ENCODE measurements around the gene LRP1B.

The LRP1B gene

DNA sequence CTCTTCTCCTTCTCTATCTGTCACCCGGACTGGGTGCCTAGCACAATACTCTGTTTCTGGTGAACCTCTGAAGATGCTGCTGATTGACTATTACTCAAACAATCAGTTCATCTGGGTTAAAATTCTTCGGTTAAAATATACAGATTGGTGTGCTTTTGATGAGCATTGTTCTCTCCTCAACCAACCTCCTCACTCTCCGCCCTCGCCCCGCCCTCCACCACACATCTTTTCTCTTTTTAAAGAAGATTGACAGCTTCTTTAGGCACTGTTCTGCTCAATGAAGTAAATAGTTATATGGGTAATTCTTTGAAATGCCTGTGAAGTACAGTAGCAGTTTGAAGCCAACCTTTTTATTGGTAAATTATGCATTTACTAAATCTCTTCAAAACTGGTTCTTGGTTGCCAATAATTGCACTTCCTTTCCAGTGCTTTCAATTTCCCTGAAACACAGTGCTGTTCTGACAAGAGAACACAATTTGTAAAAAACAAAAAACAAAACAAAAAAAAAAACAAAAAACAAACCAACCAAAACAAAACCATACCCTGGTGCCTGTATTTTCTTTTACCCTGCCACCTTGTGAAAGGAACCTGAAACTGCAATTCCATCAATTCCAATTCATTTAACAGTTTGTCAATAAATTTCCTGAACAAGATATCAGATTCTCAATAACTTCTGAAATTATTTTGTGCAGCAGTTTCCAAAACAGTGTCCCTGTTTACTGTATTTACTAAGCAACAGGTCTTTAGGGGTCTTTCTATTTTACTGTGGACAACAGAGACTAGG, 188.6 kb downstream of the LRP1B start:
- DNase-seq, result no peak

DNA sequence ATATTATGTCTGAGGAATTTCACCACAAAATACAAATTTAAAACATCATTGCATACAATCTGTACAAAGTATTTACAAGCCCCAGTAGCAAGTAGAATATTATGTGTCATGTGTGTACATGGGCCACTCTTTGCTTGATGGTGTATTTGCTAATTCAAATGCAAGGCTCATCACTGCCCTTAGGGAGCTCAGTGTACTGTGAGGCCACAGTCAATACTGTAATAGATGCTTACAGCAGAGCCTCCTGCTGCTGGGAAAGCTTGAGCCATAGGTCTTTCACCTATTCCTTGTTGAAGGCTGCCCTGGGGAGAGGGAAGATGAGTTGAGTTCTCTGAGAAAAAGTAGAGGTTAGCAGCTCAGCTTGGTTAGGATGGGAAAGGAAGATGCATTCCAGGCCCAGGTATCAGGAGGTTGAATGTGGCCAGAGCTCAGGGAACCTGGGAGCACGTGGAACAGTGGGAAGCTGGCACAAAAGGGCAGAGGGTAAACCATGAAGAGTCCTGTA, 189.6 kb downstream of the LRP1B start:
- DNase-seq, result no peak

DNA sequence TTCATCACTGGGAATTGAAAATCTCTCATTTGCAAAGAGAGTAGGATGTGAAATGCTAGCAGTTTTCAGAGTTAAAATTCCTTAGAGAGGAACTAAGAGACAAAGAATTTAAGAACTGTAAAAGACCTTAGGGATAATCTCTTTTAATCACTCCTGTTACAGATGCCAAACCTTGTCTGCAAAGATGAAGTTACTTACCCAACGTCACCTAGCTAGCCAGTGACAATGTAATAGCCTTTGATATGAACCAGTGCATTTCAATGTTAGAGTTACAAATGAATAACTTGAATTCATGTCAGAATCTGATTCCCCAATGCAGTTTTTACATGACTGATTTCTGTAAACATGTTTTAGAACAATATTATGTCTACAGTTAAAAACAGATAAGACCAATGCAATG, 190.1 kb downstream of the LRP1B start:
- DNase-seq, result no peak

DNA sequence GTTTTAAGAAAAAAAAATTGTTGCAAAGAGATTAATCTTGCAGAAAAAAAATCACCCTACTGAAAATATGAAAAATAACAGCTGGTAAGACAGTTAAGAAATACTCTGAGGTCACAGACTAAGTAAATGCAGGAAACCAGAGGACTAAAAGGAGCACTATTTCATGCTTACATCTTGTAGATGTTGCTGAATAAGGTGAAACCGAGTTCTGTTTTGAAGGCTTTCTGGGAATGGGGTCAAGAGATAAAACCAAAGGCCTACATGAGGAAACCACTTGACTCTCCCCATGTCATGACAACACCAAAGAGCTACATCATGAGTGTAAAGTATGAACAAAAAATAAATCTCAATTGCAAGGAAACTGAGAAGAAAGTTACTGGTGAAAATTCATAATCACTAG, 197.6 kb downstream of the LRP1B start:
- DNase-seq, result no peak

DNA sequence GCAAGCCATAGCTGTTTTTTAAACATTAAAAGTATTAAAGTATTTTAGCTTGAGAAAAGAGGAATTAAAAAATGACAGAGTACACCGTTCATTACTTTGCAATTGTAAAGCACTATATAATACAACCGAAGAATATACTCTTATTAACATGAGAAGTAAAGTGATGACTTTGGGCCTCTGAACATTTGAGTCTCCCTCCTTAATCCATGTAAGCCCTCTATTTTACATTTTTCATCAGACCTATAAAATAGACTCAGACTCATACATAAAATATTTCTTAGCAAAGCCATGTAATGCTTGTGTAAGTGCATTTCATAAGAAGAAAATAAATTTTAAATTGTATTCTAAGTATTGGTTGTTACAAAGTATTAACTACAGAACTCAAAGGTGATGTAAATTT, 198.6 kb downstream of the LRP1B start:
- DNase-seq, result no peak

DNA sequence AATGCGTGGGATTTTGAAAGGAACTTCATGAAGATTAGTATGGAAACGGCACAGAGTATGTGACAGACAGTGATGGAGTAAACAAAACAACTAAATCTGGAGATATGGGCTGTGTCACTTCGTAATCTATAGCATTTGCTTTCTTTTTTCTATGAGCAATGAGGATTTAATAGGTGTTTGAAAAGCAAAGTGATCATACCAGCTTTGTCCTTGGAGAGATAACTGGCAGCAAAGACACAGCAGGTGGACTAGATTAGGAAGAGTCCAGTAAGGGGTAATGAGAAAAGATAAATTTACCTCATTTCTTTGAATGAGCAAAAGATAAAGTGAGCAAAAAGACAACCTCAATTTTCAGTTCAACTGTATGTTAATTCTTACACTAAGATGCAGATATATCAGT, 199.0 kb downstream of the LRP1B start:
- DNase-seq, result no peak

DNA sequence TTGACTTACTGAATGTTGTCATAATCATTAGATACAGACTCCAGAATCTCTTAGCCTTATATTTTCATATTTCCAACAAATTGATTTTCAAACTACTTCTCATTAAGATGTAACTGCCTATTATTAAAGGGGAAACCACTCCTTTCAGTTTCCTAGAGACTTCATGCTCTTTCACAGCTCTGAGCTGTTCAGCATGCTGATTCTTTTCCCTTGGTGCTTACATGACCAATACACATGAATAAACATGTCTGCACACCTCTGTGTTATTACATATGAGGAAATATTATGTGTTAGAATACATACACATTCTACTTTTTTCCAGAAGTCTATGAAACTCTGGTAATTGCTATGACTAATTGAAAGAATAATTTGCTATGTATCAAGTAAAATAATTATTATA, 200.0 kb downstream of the LRP1B start:
- no peak for DNase-seq

DNA sequence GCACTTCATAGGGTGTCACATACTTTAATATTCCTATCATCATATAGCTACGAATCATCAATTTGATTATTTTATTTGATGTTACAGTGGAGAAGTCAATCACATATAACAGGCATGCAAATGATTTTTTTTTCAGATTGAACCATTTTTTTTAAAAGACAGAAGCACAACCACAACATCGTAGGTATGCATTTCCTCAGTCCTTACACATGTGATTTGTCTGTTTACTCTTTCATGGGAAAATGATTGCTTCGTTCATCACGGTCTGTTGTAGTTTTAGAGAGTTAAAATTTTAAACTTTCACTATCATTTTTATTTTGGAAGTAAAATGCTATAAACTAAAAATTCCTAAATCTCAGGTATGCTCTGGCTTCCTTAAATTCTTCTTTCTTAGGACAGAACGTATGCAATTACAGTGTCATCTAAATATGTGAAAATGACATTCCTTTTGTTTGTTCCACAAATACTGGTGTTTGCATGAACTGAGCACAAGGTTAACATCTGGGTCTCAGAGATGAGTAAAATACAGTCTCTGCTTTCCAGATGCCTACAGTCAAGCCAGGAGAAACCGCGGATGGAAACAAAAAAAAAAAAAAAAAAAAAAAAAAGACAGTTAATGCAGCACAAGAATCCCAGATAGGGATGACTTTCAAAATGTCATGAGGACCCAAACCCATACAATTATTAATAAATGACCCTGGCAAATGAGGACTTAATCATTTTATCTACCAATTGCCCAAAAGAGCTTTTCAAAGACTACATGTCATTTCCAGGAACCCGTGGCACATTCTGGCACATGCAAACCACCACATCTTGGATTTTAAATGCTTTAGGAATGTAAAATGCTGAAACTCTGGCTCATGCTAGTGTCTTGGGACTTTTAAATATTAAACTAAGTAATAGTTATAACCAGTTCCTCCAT, 201.2 kb downstream of the LRP1B start:
- DNase-seq, result no peak

DNA sequence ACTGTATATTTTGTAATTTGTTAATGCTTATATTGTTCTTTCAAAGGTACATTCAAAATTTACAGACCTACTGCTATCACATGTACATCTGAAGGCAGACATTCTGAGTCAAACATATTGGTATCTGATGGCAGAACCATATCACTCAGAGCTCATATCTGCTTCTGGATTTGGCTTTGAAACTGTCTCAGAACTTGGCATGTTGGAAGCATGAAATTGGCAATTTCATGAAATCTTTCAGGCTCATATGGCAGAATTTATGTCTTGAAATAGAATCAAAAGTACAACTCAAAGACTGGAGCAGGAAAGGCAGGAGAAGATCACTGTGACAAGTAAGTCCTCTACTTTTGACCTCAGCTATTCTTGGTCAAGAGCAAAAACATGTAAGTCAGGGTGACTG, 202.3 kb downstream of the LRP1B start:
- DNase-seq, result no peak

DNA sequence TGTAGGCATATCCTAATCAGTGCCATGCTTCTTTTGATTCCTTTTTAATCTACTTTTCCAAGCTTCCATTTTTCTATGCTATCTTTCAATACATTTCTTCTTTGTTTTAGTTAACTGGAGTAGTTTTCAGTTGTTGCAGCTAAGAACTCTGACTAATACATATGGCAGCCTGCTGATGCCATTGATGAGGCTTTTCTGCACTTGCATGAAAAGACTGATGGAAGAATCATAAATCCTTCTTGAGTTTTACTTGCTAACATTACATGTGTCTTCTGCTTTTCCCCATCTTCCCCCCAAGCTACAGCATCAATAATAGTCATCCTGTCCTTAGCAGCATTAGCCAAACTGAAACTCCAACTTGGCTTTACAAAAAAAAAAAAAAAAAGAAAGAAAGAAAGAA, 203.3 kb downstream of the LRP1B start:
- no peak for DNase-seq

DNA sequence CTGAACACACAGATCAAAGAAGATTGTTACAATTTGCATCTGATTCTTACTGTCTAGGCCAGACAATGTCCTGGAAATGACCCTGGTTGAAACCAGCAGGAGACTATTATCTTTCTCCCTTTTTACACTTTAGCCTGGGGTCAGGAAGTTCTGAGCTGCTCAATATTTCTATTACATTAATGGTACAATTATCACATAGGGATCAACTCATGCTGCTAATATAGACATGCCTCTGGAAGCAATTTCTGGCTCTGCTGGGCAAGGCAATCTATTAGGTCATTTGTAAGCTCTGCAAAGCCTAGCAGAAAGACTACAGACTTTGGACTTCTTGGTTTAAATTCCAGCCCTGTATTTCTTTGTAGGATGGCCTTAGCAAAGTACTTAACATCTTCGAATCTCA, 205.3 kb downstream of the LRP1B start:
- no peak for DNase-seq

DNA sequence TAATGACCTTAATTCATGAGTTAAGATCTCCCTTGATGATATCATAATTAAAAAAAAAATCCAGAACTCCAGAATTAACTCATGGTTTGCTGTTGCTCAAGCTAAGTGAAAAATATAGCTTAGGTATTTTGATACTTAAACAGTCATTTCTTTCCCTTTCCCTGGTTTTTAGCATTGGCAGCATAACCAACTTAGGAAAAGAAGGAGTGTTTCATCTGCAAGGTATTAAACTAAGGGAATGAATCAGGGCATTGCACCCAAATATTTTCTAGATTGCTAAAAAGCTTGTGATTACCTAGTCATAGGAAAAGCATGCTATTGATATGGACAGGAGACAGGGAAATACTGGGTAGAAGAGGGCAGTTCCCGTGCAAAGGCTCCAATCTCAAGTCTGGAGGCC, 207.2 kb downstream of the LRP1B start:
- no peak for DNase-seq

DNA sequence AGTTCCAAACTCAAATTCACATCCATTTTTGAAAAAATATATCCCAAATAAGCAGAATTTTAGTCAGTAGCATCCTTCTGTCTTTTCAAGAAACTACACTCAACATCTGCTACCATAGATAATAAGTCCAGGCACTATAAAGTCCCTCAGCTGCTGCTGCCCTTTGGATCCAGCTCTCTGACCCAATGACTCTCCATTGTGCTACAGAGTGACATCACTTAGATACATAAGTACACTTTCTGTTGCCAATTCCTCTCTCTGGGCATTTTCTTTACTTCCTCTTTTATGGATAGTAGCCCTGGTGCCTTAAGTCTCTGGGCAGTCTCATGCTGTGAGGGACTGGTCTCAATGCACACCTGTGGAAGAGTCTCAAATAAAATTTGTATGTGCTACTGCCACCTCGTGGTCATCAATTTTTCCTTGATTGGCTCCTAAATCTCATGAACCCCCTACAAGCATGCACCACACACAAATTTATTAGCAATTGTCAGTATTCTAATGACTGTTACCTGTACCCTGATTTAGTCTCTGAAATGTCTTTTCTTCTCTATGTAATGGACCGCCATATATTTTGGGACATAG, 219.2 kb downstream of the LRP1B start:
- peak; percentile 12 for DNase-seq

DNA sequence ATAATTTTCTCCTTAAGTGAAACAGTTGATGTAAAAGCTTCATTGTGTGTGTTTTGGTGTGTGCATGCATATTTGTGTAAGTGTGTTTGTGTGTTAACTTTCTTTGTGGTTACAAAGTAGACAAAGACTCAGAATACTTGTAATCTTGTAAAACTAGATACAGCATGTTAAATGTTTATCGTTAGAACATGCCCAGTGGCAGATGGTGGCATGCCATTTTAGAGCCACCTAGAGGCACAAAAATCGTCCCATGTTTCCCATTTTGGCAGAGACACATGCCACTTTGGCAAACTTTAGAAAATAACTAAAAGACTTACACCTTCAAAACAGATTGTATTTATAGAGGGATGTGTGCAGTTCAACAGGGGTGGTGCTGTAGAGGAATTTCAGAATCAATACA, 224.1 kb downstream of the LRP1B start:
- no peak for DNase-seq

DNA sequence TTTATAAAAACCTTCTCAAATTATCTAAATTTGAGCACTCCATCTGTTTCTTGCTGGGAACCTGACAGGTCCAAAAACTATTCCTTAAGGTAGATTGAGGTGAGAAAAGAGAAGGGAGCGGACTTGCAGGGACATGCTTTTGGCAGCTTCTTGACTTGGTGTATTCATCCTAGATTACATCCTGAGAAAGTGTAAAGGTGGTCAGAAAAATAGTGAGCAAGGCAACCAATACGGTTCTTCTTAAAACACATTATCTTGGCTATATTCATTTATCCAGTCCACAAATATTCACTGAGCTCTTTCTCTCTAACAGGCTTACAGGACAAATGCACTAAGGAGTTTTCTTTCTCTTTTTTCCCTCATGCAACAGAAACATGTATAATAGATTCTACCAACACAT, 230.0 kb downstream of the LRP1B start:
- DNase-seq, result no peak

DNA sequence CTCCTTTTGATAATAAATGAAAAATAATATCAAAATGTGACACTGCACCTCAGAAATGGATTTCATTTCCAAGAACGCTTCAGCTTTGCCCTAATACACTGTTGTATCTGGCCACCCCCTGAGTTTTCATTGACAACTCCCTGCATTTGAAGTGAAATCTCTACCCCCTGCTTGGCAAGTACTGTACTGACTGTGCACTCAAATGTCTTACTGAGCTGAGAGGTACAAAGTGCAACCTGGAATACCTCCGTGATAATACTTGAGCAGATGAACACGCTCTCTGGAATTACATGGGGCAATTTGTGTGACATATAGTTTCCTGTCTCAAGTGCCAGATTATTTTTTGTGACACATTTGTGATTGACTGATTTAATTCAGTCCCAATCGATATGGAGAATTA, 231.1 kb downstream of the LRP1B start:
- DNase-seq, result no peak

DNA sequence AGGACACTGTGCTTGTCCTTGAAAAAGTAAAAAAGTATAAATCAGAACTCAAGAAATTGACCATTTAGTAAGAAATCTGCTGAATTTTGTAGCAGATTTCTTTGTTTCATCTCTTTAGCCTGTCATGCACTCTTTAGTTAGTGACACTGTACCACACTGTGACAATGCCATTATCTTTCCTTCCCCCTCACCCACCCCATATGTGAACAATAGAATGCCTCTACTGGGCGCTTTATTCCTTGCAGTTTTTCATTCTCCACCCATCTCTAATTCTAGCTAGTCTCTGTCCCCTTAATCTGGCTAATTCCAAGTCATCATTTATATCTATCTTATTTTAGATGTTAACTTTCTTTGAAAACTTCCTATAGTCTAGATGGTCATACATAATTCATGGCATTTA, 241.0 kb downstream of the LRP1B start:
- no peak for DNase-seq

DNA sequence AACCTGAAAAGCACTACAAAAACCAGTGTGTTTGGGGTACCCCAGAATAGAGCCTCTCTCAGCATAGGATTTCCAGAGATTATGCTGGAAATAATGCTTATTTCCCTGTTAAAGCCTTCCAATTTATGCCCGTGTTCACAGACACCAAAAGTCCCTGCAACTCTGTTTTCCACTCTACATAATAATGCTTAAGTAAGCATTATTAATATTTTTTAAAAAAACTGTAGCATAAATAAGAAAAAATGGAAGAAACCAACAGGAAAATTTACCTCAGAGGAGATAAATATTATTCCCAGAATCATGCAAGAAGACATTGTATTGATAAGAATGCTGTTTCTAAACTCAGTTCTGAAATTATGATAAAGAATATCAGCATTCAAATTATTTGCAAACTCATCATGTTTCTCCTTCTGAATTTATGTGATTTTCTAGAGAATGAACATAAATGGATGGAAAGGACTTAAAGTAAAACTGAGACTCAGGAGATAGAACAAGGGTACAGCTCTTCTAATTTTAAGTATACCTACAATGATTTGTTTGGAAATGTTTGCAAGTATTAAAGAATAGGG, 241.7 kb downstream of the LRP1B start:
- DNase-seq, result no peak

DNA sequence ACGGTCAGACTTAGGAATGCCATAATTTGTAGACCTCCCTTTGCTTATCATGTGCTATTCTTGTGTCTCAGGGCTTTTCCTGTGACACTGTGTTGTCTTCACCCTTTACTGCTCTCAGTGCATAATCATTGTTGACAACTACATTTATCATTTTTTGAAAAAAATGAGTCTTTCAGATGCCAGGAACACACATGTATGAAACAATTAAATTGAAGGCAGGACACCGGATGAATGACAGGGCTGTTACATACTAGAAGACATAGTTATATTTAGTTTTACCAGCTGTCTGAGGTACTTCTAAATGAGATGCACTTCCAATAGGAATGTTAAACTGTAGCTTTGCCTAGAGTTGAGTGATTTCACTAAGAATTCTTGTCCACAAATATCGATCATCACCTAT, 243.5 kb downstream of the LRP1B start:
- no peak for DNase-seq

DNA sequence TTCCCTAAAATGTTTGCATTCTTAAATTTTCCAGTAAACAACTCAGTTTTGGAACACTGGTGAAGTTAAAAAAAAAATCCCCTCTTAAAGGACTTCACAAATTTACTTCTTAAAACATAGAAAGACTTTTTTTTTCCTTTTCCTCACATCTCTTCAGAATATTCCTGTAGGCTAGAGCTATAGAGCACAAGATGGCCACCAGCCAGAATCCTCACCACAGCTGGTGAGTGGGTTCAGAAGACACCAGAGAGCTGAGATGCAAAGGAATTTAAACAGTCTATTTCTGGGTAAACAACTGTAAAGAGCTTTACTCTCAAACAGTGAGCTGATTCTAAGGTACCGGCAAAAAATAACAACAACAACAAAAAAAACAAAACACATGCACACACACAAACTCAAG, 252.8 kb downstream of the LRP1B start:
- no peak for DNase-seq

DNA sequence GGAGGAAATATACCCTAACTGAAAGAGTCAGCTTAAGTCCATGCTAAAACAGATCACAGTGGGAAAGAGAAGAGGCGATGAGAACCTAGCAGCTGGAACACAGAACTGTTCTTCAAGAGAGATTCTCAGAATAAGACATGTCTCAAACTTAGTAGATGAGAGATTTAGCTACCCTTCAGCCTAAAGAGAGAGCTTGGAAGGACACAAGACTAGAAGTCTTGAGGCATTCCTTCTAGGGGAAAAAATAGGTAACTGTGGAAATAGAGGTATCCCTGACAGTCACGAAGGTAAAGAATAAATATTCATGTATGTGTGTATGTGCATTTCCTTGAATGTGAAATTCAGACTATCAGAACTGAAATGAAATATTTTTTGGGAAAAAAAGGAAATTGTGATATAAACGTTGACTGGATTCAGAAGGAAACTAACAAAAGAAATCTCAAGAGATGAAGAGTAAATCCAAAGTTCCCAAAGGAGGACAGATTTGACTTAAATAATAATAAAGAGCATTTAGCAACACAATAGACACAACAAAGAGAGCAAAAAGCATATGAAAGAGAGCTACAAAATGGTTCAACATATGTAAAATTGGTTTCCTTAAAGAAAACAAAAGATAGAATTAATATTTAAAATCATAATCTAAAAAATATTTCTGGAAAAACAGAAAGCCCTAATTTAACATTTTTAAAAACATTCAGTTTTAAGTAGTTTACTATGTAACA, 258.7 kb downstream of the LRP1B start:
- DNase-seq, result no peak

DNA sequence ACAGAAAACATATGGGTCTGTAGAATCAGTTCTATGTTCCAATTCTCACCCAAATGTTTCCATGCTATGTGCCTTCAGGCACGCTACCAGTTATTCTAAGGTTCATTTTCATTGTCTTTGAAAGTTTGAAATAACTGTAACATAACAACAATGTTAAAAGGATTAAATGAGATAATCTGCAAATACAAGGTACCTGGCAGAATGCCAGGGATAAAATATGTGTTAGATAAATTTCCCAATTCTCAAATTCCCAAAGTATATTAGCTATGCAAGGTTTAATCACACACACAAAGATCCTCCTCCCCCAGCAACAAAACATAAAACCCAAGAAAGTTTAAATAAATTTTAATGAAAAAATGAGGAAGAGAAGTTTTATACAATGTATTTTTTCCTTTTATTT, 261.2 kb downstream of the LRP1B start:
- no peak for DNase-seq

DNA sequence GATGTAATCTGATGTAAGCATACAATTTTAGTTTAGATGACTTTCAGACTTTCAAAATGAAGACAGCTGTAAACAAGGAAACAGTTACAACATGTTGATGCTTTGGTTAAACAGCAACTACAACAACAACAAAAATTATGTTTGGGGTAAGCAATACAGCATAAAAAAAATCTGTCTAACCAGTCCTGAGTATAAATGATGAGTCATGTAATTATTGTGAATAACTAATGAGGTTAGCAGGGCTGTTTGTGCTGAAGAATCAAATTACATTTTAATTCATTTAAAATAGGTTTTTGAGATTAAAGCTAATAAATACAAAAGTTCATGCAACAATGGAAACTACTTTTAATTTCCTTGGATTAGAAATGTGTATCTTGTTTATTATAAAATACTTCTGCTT, 266.9 kb downstream of the LRP1B start:
- no peak for DNase-seq

All from NCI-H1048 (cell line).